ENCODE measurements around the gene JMJD1C.
"Not testable (repeated sequence)": the region's sequence is repeated elsewhere in the genome, so short reads cannot be mapped to it uniquely, and the experiment has no call there.

Gene JMJD1C

GRCh38 chr10:63368365-63368764 lies 97.4 kb downstream of the JMJD1C start:
- Histone ChIP-seq H3K9me3 (no peaks in the 10 kb centered on the region), H3K4me3 (no peak overlapping the region), H3K36me3 (replicated peaks) (no peaks in the 10 kb centered on the region), H3K4me1 (no peaks in the 10 kb centered on the region), H3K27me3 (ENCODE audit: low read depth) (no peaks in the 10 kb centered on the region)
- in situ Hi-C loops (cut with MboI; ENCODE audit: low sequenced_read_pairs): no loop called here
- DNase-seq (ENCODE audit: low spot score in 2 of 2): no peak

GRCh38 chr10:63366933-63367332 lies 98.8 kb downstream of the JMJD1C start:
- Histone ChIP-seq H3K9me3 (no peaks in the 10 kb centered on the region), H3K4me1 (no peaks in the 10 kb centered on the region), H3K36me3 (replicated peaks) (no peaks in the 10 kb centered on the region), H3K4me3 (no peak overlapping the region), H3K27me3 (ENCODE audit: low read depth) (no peaks in the 10 kb centered on the region)
- in situ Hi-C loops (cut with MboI; ENCODE audit: low sequenced_read_pairs): no loop called here
- no peak for DNase-seq (ENCODE audit: low spot score in 2 of 2)

GRCh38 chr10:63365976-63366765 lies 99.6 kb downstream of the JMJD1C start:
- Histone ChIP-seq H3K9me3 (no peaks in the 10 kb centered on the region), H3K4me1 (no peaks in the 10 kb centered on the region), H3K4me3 (no peak overlapping the region), H3K36me3 (replicated peaks) (no peaks in the 10 kb centered on the region), H3K27me3 (ENCODE audit: low read depth) (no peaks in the 10 kb centered on the region)
- DNase-seq (ENCODE audit: low spot score in 2 of 2): no peak
- in situ Hi-C loops (cut with MboI; ENCODE audit: low sequenced_read_pairs): no loop called here

- no peak for DNase-seq (ENCODE audit: low spot score in 2 of 2)
- no peaks in the 10 kb centered on the region for H3K4me1 ChIP-seq
- no peaks in the 10 kb centered on the region for H3K9me3 ChIP-seq
- no peaks in the 10 kb centered on the region for H3K36me3 ChIP-seq (replicated peaks)
- H3K4me3 ChIP-seq: no peak overlapping the region
- H3K27me3 ChIP-seq (ENCODE audit: low read depth): no peaks in the 10 kb centered on the region
- in situ Hi-C loops (cut with MboI; ENCODE audit: low sequenced_read_pairs): no loop called here
Measured at GRCh38 chr10:63364918-63365317, 100.9 kb downstream of the JMJD1C start.

- Histone ChIP-seq H3K4me3 (no peak overlapping the region), H3K27me3 (ENCODE audit: low read depth) (no peaks in the 10 kb centered on the region), H3K9me3 (no peaks in the 10 kb centered on the region), H3K4me1 (no peaks in the 10 kb centered on the region), H3K36me3 (replicated peaks) (no peaks in the 10 kb centered on the region)
- no peak for DNase-seq (ENCODE audit: low spot score in 2 of 2)
- in situ Hi-C loops (cut with MboI; ENCODE audit: low sequenced_read_pairs): no loop called here
Measured at GRCh38 chr10:63363951-63364350, 101.8 kb downstream of the JMJD1C start.

- Histone ChIP-seq H3K36me3 (replicated peaks) (no peaks in the 10 kb centered on the region), H3K4me3 (no peak overlapping the region), H3K9me3 (no peaks in the 10 kb centered on the region), H3K4me1 (peaks cover 3% of the 10 kb centered on the region), H3K27me3 (ENCODE audit: low read depth) (no peaks in the 10 kb centered on the region)
- in situ Hi-C loops (cut with MboI; ENCODE audit: low sequenced_read_pairs): no loop called here
- DNase-seq (ENCODE audit: low spot score in 2 of 2): no peak
Measured at GRCh38 chr10:63355682-63356081, 110.1 kb downstream of the JMJD1C start.

GRCh38 chr10:63352976-63353375 lies 112.8 kb downstream of the JMJD1C start:
- DNase-seq (ENCODE audit: low spot score in 2 of 2): no peak
- Histone ChIP-seq H3K36me3 (replicated peaks) (no peaks in the 10 kb centered on the region), H3K9me3 (no peaks in the 10 kb centered on the region), H3K27me3 (ENCODE audit: low read depth) (no peaks in the 10 kb centered on the region), H3K4me1 (peaks cover under 1% of the 10 kb centered on the region), H3K4me3 (no peak overlapping the region)
- in situ Hi-C loops (cut with MboI; ENCODE audit: low sequenced_read_pairs): no loop called here

- Histone ChIP-seq H3K4me1 (no peaks in the 10 kb centered on the region), H3K27me3 (ENCODE audit: low read depth) (no peaks in the 10 kb centered on the region), H3K4me3 (no peak overlapping the region), H3K36me3 (replicated peaks) (no peaks in the 10 kb centered on the region), H3K9me3 (no peaks in the 10 kb centered on the region)
- no peak for DNase-seq (ENCODE audit: low spot score in 2 of 2)
- in situ Hi-C loops (cut with MboI; ENCODE audit: low sequenced_read_pairs): no loop called here
Measured at GRCh38 chr10:63348245-63348850, 117.4 kb downstream of the JMJD1C start.

- Histone ChIP-seq H3K4me3 (no peak overlapping the region), H3K9me3 (no peaks in the 10 kb centered on the region), H3K36me3 (replicated peaks) (no peaks in the 10 kb centered on the region), H3K27me3 (ENCODE audit: low read depth) (no peaks in the 10 kb centered on the region), H3K4me1 (no peaks in the 10 kb centered on the region)
- in situ Hi-C loops (cut with MboI; ENCODE audit: low sequenced_read_pairs): no loop called here
- no peak for DNase-seq (ENCODE audit: low spot score in 2 of 2)
Measured at GRCh38 chr10:63346015-63346441, 119.7 kb downstream of the JMJD1C start.

- Histone ChIP-seq H3K4me3 (no peak overlapping the region), H3K4me1 (no peaks in the 10 kb centered on the region), H3K36me3 (replicated peaks) (no peaks in the 10 kb centered on the region), H3K27me3 (ENCODE audit: low read depth) (no peaks in the 10 kb centered on the region), H3K9me3 (no peaks in the 10 kb centered on the region)
- DNase-seq (ENCODE audit: low spot score in 2 of 2): no peak
- in situ Hi-C loops (cut with MboI; ENCODE audit: low sequenced_read_pairs): no loop called here
Measured at GRCh38 chr10:63344269-63344668, 121.5 kb downstream of the JMJD1C start.

GRCh38 chr10:63343476-63343875 lies 122.3 kb downstream of the JMJD1C start:
- Histone ChIP-seq H3K9me3 (no peaks in the 10 kb centered on the region), H3K4me1 (no peaks in the 10 kb centered on the region), H3K4me3 (no peak overlapping the region), H3K36me3 (replicated peaks) (no peaks in the 10 kb centered on the region), H3K27me3 (ENCODE audit: low read depth) (no peaks in the 10 kb centered on the region)
- in situ Hi-C loops (cut with MboI; ENCODE audit: low sequenced_read_pairs): no loop called here
- no peak for DNase-seq (ENCODE audit: low spot score in 2 of 2)

GRCh38 chr10:63339640-63340039 lies 126.1 kb downstream of the JMJD1C start:
- H3K36me3 ChIP-seq (replicated peaks); DNase-seq (ENCODE audit: low spot score in 2 of 2); H3K9me3 ChIP-seq; H3K4me3 ChIP-seq; in situ Hi-C loops (cut with MboI; ENCODE audit: low sequenced_read_pairs); H3K4me1 ChIP-seq; H3K27me3 ChIP-seq (ENCODE audit: low read depth): not testable (repeated sequence)

- H3K9me3 ChIP-seq: no peaks in the 10 kb centered on the region
- in situ Hi-C loops (cut with MboI; ENCODE audit: low sequenced_read_pairs): no loop called here
- H3K36me3 ChIP-seq (replicated peaks): no peaks in the 10 kb centered on the region
- peaks cover 17% of the 10 kb centered on the region for H3K4me1 ChIP-seq
- no peaks in the 10 kb centered on the region for H3K27me3 ChIP-seq (ENCODE audit: low read depth)
- H3K4me3 ChIP-seq: no peak overlapping the region
- DNase-seq (ENCODE audit: low spot score in 2 of 2): no peak
Measured at GRCh38 chr10:63337455-63338251, 128.1 kb downstream of the JMJD1C start.

GRCh38 chr10:63331586-63331985 lies 134.2 kb downstream of the JMJD1C start:
- in situ Hi-C loops (cut with MboI; ENCODE audit: low sequenced_read_pairs): no loop called here

More at GRCh38 chr10:63331586-63331985, 134.2 kb downstream of the JMJD1C start:
- peaks cover 13% of the 10 kb centered on the region for H3K4me1 ChIP-seq
- no peaks in the 10 kb centered on the region for H3K27me3 ChIP-seq (ENCODE audit: low read depth)
- no peak overlapping the region for H3K4me3 ChIP-seq
- no peaks in the 10 kb centered on the region for H3K9me3 ChIP-seq
- H3K36me3 ChIP-seq (replicated peaks): no peaks in the 10 kb centered on the region
- no peak for DNase-seq (ENCODE audit: low spot score in 2 of 2)
